ENCODE results near the gene CENPI.
"Not testable (repeated sequence)": the region's sequence is repeated elsewhere in the genome, so short reads cannot be mapped to it uniquely, and the experiment has no call there.

Gene CENPI, protein sequence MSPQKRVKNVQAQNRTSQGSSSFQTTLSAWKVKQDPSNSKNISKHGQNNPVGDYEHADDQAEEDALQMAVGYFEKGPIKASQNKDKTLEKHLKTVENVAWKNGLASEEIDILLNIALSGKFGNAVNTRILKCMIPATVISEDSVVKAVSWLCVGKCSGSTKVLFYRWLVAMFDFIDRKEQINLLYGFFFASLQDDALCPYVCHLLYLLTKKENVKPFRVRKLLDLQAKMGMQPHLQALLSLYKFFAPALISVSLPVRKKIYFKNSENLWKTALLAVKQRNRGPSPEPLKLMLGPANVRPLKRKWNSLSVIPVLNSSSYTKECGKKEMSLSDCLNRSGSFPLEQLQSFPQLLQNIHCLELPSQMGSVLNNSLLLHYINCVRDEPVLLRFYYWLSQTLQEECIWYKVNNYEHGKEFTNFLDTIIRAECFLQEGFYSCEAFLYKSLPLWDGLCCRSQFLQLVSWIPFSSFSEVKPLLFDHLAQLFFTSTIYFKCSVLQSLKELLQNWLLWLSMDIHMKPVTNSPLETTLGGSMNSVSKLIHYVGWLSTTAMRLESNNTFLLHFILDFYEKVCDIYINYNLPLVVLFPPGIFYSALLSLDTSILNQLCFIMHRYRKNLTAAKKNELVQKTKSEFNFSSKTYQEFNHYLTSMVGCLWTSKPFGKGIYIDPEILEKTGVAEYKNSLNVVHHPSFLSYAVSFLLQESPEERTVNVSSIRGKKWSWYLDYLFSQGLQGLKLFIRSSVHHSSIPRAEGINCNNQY

DNA sequence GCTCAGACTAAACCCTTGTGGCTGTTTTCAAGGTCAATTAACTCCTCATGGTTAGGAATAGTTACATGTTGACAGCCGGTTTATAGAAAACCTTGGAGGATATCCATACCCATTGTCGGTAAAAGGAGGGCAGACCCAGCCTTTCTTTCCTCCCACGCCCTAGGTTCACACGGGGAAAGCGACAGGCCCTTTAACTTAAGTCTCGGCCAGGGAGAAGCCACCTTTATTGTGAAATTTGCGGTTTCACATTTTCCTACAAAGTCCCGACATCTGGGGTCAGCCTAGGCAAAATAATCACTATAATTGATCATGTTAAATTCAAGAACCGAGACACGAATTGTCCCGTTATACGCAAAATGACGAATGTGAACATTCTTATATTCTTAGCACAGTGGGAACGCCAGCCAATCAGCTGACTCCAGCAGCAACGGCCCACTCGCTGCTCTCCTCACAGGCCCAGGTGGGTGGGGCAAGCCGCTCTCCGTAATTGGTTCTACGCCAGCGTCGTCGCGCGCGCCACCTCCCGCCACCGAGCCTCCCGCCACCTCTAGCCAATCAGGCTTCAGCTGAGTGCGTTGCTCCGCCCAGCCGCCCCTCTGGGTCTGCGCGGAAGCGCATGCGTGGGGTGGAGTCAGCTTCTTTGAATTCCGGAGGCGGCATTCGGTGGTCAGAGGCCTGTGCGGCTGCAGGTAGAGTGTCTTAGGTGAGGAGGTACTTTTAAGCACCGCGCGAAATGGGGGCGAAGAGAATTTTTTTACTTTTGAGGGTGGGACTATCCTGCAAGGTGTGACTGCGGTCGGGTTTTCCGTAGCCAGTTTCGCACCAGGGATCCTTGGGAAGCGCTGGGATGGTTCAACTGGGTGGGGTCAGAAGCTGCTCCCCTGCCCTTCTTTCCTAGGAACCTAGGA is at the start of gene CENPI:
CENPI (plus strand) TSS at position 659 of the 908 bp plus-strand sequence. CDS start 2,867 bp downstream, outside the sequence.
- DNase-seq: peak; percentile 96

DNA sequence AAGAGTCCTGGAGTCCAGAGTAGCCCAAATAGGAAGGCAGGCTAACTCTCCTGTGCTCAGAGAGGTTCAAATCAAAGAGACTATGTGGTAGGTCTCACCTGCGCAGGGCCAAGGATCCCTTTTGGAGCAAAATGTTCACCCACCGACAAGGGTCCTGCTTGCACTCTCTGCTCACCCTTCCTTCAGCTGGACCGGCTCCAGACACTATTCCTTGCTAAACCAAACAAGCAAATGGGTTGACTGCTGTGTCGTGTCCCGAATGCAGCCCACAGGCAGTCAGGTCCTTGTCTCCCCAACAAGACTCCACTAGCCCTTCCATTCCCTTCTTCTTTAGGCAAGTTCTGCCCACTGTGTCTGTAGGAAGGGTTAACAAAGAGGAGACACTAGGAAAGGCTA is 46.9 kb upstream of the CENPI start:
- DNase-seq: peak; percentile 29

DNA sequence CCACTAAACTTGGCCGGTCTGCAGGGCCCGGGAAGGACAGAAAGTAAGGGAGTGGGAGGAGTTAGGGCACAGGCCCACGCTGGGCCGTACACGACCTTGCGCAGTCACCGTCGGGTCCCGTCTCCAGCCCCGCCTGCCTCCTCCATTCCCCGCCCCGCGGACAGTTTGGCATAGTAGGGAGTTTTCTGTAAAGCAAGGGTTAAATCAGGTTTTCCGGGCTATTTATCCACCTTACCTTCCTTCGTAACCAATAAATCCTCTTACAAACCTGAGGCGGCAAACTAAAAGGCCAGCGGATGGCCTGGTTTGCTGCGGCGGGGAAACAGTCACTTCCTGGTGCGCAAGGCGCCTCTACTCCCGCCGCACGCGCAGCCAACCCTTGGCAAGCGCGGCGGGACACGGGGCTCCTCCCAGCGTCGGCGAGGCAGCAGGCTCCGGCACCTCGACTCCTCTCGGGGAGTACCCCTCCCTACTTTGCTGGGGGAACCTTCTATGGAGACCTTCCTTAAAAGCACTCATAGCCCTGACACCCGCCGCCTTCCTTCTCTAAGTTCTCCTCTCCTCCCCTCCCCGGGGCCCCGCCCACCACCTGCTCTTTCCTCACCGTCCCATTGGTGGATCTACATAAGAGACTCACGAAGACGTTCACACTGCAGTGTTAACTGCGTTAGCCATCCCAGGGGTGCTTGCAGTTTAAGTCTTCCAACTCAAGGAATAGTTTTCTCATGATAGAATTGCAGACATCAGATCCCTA is 46.3 kb upstream of the CENPI start, which contains the start of gene TRMT2B:
TRMT2B (minus strand) TSS at position 563 of the 754 bp plus-strand sequence. CDS start 9,822 bp downstream, outside the sequence.
- peak; percentile 87 for DNase-seq

DNA sequence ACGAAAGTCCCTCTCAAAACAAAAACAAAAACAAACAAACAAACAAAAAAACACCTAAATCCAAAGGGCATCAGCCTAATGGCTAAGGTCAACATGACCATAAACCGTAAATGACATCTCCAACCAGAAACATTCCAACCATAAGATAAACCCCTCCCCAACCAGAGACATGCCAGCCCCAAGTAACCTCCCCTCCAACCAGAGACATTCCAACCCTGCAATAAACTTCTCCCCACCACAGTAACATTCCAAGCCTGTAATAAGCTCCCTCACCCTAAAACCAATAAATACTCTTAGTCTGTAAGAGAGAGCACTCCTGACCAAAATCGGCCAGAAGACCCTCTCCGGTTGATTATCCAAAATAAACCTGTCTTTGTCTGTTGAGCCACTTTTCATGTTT is 41.5 kb upstream of the CENPI start:
- not testable (repeated sequence) for DNase-seq

DNA sequence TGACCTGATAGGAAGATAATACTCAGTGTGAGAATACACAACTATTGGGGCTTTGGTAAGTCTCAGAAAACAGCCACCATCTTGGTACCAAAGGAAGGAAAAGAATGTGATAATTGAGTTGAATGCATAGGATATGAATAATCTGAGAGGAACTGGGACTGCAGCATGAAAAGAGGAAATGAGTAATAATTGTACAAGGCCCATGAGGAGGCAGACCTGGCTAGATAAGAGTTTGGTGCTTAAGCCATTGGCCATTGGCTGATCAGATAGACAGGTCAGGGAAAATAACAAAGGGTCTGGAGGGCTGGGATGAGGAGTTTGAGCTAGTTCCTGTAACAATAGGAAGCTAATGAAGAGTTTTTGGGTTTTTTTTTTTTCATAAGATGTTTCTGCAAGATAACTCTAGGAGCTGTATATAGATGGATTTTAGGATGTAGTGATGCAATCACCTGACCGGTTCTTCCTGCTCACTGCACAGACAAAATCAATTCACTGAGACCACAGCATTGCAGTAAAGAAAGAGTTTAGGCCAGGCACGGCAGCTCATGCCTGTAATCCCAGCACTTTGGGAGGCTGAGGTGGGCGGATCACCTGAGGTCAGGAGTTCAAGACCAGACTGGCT is 40.8 kb upstream of the CENPI start:
- DNase-seq: no peak

DNA sequence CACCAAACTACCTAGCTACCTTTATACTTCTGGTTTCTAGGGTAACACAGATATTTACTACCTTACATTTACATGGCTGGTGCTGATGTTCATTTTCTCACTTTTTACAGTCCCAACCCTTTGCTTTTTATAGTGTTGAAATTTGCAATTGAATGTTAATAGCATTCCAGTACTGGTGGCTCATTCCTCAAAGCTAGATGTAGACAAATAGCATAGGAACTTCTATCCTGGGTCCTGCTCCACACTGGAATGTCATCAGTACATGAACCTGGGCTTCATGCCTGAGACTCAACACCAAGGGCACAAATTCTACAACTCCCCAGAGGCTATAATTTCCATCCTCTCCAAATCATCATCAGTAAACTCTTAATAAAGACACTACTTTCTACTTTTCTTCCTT is 35.8 kb upstream of the CENPI start:
- no peak for DNase-seq

DNA sequence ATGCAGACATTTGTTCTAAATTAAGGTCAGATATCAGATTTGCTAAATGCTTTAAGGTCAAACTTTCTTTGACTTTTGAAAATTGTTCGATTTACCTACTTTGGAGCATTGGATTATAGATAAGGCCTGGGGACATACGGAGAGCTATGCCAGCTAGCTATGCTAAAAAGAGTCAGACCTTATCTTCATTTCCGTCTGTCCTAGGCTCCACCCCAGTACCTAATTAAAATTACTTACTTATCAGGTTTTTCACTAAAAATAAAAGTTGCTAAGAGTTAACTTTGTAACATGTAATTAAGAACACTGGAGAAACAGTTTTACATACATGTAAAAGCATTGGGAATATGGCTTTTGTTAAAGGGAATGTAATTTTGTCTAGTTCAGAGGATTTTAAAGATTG is 26.4 kb upstream of the CENPI start:
- no peak for DNase-seq

DNA sequence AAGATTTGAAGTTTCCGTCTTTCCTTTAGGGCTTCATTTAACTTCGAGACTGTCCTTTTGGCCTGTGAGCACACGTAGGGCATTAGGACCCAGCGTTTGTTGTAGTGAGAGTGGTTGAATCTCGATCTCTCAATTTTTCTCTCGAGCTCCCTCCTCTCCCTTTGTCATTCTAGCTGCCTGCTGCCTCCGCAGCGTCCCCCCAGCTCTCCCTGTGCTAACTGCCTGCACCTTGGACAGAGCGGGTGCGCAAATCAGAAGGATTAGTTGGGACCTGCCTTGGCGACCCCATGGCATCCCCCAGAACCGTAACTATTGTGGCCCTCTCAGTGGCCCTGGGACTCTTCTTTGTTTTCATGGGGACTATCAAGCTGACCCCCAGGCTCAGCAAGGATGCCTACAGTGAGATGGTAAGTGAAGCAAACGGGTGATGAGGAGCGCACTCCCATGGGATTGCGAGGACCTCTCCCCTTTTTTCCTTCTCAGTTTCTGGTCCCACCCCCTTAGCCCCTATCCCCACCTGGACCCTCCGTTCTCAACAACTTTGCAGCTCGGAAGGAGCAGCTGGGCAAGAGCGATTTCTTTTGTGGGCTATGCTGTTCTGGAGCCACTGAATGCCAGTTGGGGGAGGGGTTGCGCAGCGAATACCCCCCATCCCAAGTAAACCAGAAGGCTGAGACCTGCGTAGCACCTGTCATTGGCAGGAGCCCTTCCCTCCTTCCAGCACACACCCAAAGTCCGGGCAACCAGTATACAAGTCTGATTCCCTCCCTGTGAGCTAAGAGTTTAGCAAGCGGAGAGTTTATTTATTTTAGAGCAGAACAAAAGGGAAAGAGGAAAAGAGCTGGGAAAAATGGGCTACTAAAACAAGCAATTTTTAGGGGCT is 19.0 kb upstream of the CENPI start, which contains the start of gene TMEM35A:
TMEM35A (plus strand) TSS at position 164 of the 883 bp plus-strand sequence; CDS start at position 288, 124 bp downstream.
- DNase-seq: peak; percentile 61

DNA sequence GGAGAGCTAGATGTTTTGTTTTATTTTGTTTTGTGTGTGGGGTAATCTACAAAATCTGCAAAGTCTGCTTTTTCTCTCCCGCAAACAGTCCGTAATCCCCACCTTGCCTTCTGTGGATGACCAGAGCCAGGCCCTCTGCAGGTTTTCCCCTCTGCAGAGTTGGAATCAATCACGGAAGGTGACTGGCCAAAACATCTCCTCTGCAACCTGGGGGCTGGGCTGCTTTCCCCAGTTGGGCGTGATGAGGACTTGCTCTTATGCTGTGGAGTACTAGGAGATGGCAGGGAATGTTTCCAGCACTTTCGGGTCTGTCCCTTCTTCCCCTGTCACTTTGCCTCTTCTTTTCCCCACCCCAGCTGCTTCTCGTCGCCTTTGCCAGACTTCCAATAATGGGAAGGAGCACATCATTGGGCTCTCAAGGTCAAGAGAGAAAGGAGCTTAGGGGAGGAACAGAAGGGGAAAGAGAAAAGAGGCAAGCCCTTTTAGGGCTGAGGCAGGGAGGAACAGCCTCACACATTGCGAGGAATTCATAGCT is 18.2 kb upstream of the CENPI start:
- no peak for DNase-seq

DNA sequence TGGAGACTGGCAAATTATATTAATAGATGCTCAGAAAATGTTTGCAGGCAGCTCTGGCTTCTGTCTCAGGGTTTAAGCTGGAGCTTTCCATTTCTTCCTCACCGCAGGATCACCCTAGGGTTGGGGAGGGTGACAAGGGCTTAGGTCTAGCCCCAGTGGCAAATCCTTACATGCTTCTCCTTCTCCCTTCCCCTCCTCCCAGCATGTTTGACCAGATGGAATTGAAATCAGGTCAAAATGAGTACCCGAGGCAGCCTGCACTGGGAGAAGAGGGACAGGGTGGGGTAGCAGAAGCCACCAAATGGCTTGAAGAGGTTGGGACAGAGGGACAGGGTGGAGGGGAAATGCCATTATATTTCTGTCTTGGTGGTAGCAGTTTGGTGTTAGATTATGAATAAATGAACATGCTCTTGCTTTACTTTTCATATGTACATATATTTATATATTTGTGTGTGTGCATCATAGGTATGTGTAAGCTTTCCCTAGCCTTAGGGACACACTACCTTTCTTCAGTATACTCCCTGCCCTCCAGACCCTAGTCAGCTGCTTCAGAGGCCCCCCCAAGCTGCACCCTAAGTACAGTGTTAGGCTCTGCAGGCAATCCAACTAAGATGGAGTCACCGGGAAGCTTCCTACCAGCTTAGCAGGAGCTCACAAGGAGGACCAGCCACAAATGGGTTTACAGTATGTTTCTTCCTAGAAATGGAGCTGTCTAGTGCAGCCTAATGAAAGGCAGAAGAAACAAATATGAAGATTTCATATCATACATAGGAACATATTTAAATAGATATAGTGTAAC is 17.5 kb upstream of the CENPI start:
- DNase-seq: no peak

DNA sequence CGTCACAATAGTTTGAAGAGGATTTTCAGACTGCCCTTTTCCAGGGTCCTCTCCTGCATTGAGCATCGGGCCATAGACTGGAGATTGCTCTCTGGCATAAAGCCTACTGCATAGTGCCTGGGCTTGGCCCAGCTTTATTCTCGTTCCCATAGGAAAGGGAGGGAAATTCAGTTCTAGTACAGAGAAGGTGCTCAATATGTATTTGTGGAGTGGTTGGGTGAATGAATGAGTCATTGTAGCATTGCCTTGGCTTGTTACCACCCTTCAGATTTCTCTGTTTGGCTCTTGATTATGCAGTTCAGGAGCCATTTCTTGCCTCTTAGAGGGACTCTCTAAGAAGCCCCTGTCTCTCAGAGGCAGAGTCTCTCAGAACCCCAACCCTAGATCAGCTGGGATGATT is 16.8 kb upstream of the CENPI start:
- DNase-seq: no peak

DNA sequence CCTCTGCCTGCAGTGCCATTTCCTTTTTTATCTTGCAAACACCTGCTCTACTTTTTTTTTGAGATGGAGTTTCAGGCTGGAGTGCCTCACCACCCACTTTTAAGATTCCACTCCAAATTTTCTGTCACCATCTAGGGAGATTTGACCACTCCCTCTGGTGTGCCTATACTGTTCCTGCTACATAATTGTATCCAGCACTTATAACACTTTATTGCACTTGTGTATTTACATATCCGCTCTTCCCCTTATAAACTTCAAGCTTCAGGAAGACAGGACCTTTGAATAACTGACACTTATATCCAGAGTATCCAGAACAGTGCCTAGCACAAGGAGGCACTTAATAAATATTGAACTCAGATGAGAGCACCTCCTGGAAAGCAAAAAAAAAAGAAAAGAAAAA is 6.2 kb upstream of the CENPI start:
- DNase-seq: no peak

DNA sequence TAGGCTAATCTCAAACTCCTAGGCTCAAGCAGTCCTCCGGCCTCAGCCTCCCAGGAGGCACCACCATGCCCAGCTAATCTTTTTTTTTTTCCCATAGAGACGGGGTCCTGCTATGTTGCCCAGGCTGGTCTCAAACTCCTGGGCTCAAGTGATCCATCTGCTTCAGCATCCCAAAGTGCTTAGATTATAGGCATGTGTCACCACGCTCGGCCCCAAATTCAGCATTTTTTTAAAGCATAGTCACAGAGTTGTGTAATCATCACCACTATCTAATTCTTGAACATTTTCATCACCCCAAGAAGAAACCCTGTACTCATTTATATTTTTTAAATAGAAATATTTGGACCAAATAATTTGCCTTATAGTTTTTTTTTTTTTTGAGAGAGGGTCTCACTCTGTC is 10.3 kb downstream of the CENPI start:
- no peak for DNase-seq

DNA sequence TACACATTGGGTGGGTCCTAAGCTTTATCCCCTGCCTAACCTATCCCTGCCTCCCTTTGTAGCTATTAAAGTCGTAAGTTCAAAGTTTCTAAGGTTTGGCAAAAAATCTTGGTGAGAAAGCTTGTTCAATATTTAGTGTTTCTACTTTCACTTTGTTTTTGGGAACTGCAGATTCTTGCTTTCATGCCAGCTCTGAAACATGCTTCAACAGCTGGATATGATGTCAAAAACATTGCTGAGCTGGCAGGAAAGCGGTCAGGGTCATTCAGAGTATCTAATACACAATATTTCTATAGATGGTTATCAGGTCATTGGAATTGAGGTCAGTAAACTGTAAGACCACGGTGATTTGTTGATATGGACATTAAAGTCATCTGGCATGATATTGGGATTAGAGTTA is 19.7 kb downstream of the CENPI start:
- DNase-seq: no peak

DNA sequence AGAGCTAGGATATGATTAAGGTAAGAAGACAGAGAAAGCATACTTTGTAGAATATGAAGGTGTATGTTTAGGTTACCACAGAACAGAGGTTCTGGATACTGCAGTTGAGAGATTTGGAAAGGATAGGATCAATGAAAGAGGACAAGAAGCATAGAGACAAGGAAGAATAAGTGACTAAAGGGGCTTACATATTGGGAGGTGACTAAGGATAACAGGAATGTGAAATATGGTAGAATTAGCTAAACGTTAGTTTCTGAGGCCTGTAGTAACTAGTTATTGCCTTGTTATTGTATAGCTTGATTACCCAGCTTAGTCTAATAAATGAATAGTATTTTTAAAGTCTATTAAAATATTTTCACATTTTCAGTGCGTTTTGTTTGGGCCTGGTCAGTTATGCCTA is 38.2 kb downstream of the CENPI start:
- no peak for DNase-seq
